ENCODE results near the gene GSTA4. TPM values are rescaled to one million over a fixed set of nuclear protein-coding genes. Genes with fewer than 3 reads are reported as not detected.
"Not testable (repeated sequence)": the region's sequence is repeated elsewhere in the genome, so short reads cannot be mapped to it uniquely, and the experiment has no call there.

GSTA4 gene
- total RNA-seq, 5 donors from 2014 or later (not counting 1 experiment from before 2014, with no cell fraction given) = 0.35 to 0.85 (median 0.65) TPM

- H3K4me1 Mint-ChIP-seq; H3K9me3 ChIP-seq; ATAC-seq (replicated peaks in 1 of 4); CTCF ChIA-PET; H3K4me3 ChIP-seq (ENCODE audit: control insufficient read depth in 1 of 2, extremely low read depth in 1 of 2, low read length in 1 of 2); H3K27ac Mint-ChIP-seq; H3K4me1 ChIP-seq (ENCODE audit: control insufficient read depth in 1 of 2, extremely low read depth in 1 of 2, insufficient read depth in 2 of 2, low read length in 2 of 2); H3K27ac ChIP-seq (ENCODE audit: low read length); H3K36me3 Mint-ChIP-seq; POLR2A ChIA-PET; H3K36me3 ChIP-seq (ENCODE audit: control insufficient read depth in 2 of 2, extremely low read depth in 1 of 2, insufficient read depth in 1 of 2, low read length in 1 of 2); H3K4me3 Mint-ChIP-seq; H3K9me3 Mint-ChIP-seq; H3K27me3 ChIP-seq (replicated peaks in 1 of 2; ENCODE audit: control insufficient read depth in 2 of 2, extremely low read depth in 1 of 2, insufficient read depth in 2 of 2, low read length in 1 of 2); DNase-seq: not testable (repeated sequence)
- WGBS (ENCODE audit: insufficient coverage) = 77% methylated on average over 10 of the region's 10 CpGs
- H3K27me3 Mint-ChIP-seq = peaks cover 1 to 11% of the 10 kb centered on the region in 2 donors
Observed at GRCh38 chr6:52961022-52961421, 34.1 kb downstream of the GSTA4 start.

DNA sequence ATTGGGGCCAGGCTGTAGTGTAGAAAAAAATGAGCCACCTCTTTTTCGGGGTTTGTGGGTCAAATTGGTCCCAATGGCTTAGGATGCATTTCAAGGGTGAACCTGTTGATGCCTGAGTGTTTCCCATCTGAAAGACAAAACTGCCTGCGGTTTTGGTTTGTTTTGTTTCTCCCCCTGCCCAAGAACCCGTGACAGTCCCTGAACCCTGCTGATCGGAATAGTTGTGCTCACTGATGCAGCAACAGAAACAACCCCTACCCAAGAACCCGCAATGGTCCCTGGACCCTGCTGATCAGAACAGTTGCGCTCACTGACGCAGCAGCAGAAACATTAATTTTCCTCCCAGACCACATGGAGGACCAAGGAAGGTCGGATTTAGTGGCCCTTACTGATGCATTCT, 34.9 kb downstream of the GSTA4 start:
- H3K36me3 Mint-ChIP-seq; DNase-seq; H3K9me3 ChIP-seq; H3K4me1 ChIP-seq (ENCODE audit: control insufficient read depth in 1 of 2, extremely low read depth in 1 of 2, insufficient read depth in 2 of 2, low read length in 2 of 2); H3K4me1 Mint-ChIP-seq; POLR2A ChIA-PET; CTCF ChIA-PET; H3K9me3 Mint-ChIP-seq; H3K27ac Mint-ChIP-seq; H3K36me3 ChIP-seq (ENCODE audit: control insufficient read depth in 2 of 2, extremely low read depth in 1 of 2, insufficient read depth in 1 of 2, low read length in 1 of 2); ATAC-seq (replicated peaks in 1 of 4); H3K27me3 ChIP-seq (replicated peaks in 1 of 2; ENCODE audit: control insufficient read depth in 2 of 2, extremely low read depth in 1 of 2, insufficient read depth in 2 of 2, low read length in 1 of 2); H3K27me3 Mint-ChIP-seq; H3K4me3 Mint-ChIP-seq; H3K27ac ChIP-seq (ENCODE audit: low read length); H3K4me3 ChIP-seq (ENCODE audit: control insufficient read depth in 1 of 2, extremely low read depth in 1 of 2, low read length in 1 of 2): not testable (repeated sequence)
- 77% methylated on average over 7 of the region's 8 CpGs for WGBS (ENCODE audit: insufficient coverage)

DNA sequence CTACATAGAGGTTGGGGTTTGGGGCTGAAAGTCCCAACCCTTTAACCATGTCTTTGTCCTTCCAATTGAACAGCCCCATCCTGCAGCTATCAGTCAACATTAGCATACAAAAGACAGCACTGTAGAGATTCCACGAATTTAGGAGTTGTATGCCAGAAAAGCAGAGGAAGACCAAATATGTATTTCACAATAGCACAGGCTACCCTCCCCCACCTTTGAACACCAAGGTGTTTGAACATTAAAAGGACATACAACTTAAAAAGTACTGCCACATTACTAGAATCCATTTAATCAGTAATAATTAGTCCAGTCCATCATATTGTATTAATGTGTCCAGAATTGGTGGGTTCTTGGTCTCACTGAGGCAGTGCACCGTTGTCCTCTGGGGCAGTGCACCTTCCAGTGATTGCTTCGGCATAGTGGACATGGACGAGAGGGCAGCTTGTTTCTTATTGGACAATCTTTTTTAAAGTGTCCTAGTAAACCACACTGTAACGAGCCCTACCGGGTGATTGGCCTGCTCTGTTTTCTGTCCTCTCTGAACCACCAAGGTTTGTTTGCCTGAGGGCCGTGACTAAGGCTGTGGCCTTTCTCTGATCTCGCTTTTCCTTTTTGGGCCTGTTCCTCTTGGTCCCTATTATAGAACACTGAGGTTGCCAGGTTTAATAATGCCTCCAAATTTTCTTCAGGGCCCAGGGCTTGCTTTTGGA, 36.4 kb downstream of the GSTA4 start:
- CTCF ChIA-PET = no interaction called here
- no peaks in the 10 kb centered on the region for H3K9me3 ChIP-seq
- H3K4me1 Mint-ChIP-seq = no peaks in the 10 kb centered on the region
- WGBS (ENCODE audit: insufficient coverage) = no CpG with 5 or more reads among the region's 8 CpGs
- H3K9me3 Mint-ChIP-seq = no peaks in the 10 kb centered on the region
- H3K36me3 ChIP-seq (ENCODE audit: control insufficient read depth in 2 of 2, extremely low read depth in 1 of 2, insufficient read depth in 1 of 2, low read length in 1 of 2) = no peaks in the 10 kb centered on the region
- no peaks in the 10 kb centered on the region for H3K36me3 Mint-ChIP-seq
- peaks cover 0 to 4% of the 10 kb centered on the region in 2 experiments for H3K27me3 ChIP-seq (replicated peaks in 1 of 2; ENCODE audit: control insufficient read depth in 2 of 2, extremely low read depth in 1 of 2, insufficient read depth in 2 of 2, low read length in 1 of 2)
- ATAC-seq (replicated peaks in 1 of 4) (no peak), DNase-seq (no peak)
- H3K4me3 Mint-ChIP-seq = no peak overlapping the region
- H3K27ac Mint-ChIP-seq = no peak overlapping the region
- H3K27ac ChIP-seq (ENCODE audit: low read length) = no peak overlapping the region
- H3K4me1 ChIP-seq (ENCODE audit: control insufficient read depth in 1 of 2, extremely low read depth in 1 of 2, insufficient read depth in 2 of 2, low read length in 2 of 2) = no peaks in the 10 kb centered on the region
- H3K27me3 Mint-ChIP-seq = peaks cover 1 to 12% of the 10 kb centered on the region in 2 donors
- POLR2A ChIA-PET = no interaction called here
- H3K4me3 ChIP-seq (ENCODE audit: control insufficient read depth in 1 of 2, extremely low read depth in 1 of 2, low read length in 1 of 2) = no peak overlapping the region

DNA sequence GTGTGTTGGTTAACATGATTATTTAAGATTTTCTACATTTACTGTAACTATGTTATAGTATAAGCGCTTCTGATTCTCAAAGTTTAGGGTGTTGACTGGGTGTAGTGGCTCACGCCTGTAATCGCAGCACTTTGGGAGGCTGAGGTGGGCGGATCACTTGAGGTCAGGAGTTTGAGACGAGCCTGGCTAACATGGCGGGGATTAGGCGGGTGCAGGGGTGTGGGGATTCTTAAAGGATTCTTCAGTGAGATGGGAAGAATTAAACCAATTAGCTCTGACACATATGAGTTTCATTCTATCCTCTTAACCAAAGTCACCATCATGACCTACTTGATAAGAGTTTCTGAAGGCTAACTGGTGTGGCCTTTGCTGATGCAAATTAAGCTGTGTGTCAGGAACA, 39.2 kb downstream of the GSTA4 start:
- H3K4me3 ChIP-seq (ENCODE audit: control insufficient read depth in 1 of 2, extremely low read depth in 1 of 2, low read length in 1 of 2) = no peak overlapping the region
- Mint-ChIP-seq H3K9me3 (no peaks in the 10 kb centered on the region), H3K4me1 (no peaks in the 10 kb centered on the region), H3K36me3 (no peaks in the 10 kb centered on the region), H3K27me3 (peaks cover 1 to 9% of the 10 kb centered on the region in 2 donors), H3K27ac (no peak overlapping the region), H3K4me3 (no peak overlapping the region)
- CTCF ChIA-PET = no interaction called here
- POLR2A ChIA-PET = no interaction called here
- H3K36me3 ChIP-seq (ENCODE audit: control insufficient read depth in 2 of 2, extremely low read depth in 1 of 2, insufficient read depth in 1 of 2, low read length in 1 of 2) = no peaks in the 10 kb centered on the region
- H3K27ac ChIP-seq (ENCODE audit: low read length) = no peak overlapping the region
- H3K27me3 ChIP-seq (replicated peaks in 1 of 2; ENCODE audit: control insufficient read depth in 2 of 2, extremely low read depth in 1 of 2, insufficient read depth in 2 of 2, low read length in 1 of 2) = no peaks in the 10 kb centered on the region
- H3K4me1 ChIP-seq (ENCODE audit: control insufficient read depth in 1 of 2, extremely low read depth in 1 of 2, insufficient read depth in 2 of 2, low read length in 2 of 2) = no peaks in the 10 kb centered on the region
- no CpG with 5 or more reads among the region's 7 CpGs for WGBS (ENCODE audit: insufficient coverage)
- ATAC-seq (replicated peaks in 1 of 4) (no peak), DNase-seq (no peak)
- no peaks in the 10 kb centered on the region for H3K9me3 ChIP-seq

GRCh38 chr6:52953911-52954839, 40.9 kb downstream of the GSTA4 start:
- Histone ChIP-seq H3K27ac (ENCODE audit: low read length) (no peak overlapping the region), H3K4me3 (ENCODE audit: control insufficient read depth in 1 of 2, extremely low read depth in 1 of 2, low read length in 1 of 2) (no peak overlapping the region), H3K4me1 (ENCODE audit: control insufficient read depth in 1 of 2, extremely low read depth in 1 of 2, insufficient read depth in 2 of 2, low read length in 2 of 2) (no peaks in the 10 kb centered on the region), H3K36me3 (ENCODE audit: control insufficient read depth in 2 of 2, extremely low read depth in 1 of 2, insufficient read depth in 1 of 2, low read length in 1 of 2) (no peaks in the 10 kb centered on the region), H3K9me3 (no peaks in the 10 kb centered on the region), H3K27me3 (replicated peaks in 1 of 2; ENCODE audit: control insufficient read depth in 2 of 2, extremely low read depth in 1 of 2, insufficient read depth in 2 of 2, low read length in 1 of 2) (no peaks in the 10 kb centered on the region)
- no peak overlapping the region for H3K27ac Mint-ChIP-seq
- H3K9me3 Mint-ChIP-seq = no peaks in the 10 kb centered on the region
- ATAC-seq (replicated peaks in 1 of 4) (no peak), DNase-seq (no peak)
- peaks cover 1 to 6% of the 10 kb centered on the region in 2 donors for H3K27me3 Mint-ChIP-seq
- H3K36me3 Mint-ChIP-seq = no peaks in the 10 kb centered on the region
- ChIA-PET CTCF (no interaction called here), POLR2A (no interaction called here)
- no peak overlapping the region for H3K4me3 Mint-ChIP-seq
- H3K4me1 Mint-ChIP-seq = no peaks in the 10 kb centered on the region
- no CpG with 5 or more reads among the region's 6 CpGs for WGBS (ENCODE audit: insufficient coverage)

DNA sequence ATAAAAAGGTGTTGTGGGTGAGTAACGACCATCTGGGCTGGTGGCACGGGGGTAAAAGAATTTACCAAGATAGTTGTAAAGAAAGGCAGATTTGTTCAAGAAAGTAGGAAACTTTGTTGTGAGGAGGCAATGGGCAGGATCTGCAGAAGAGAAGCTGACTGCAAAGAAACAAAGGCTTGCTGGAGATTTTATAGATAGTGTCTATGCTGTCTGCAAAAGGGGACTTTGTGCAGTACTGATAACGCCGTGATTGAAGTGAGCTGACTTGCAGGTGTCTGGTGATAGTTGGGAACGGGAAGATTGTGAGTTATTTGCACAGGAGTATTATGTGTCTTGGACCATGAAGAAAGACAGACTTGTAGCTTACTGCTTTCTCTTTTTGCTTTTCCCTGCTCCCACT, 48.8 kb downstream of the GSTA4 start:
- WGBS (ENCODE audit: insufficient coverage) = 7% methylated on average over 4 of the region's 5 CpGs
- H3K27ac Mint-ChIP-seq = no peak overlapping the region
- H3K9me3 Mint-ChIP-seq = no peaks in the 10 kb centered on the region
- Histone ChIP-seq H3K36me3 (ENCODE audit: control insufficient read depth in 2 of 2, extremely low read depth in 1 of 2, insufficient read depth in 1 of 2, low read length in 1 of 2) (no peaks in the 10 kb centered on the region), H3K27me3 (replicated peaks in 1 of 2; ENCODE audit: control insufficient read depth in 2 of 2, extremely low read depth in 1 of 2, insufficient read depth in 2 of 2, low read length in 1 of 2) (peaks cover 0 to 22% of the 10 kb centered on the region in 2 experiments), H3K4me3 (ENCODE audit: control insufficient read depth in 1 of 2, extremely low read depth in 1 of 2, low read length in 1 of 2) (no peak overlapping the region), H3K4me1 (ENCODE audit: control insufficient read depth in 1 of 2, extremely low read depth in 1 of 2, insufficient read depth in 2 of 2, low read length in 2 of 2) (no peaks in the 10 kb centered on the region), H3K9me3 (no peaks in the 10 kb centered on the region), H3K27ac (ENCODE audit: low read length) (no peak overlapping the region)
- H3K36me3 Mint-ChIP-seq = no peaks in the 10 kb centered on the region
- ChIA-PET POLR2A (no interaction called here), CTCF (interaction anchor here in 1 of 2 donors (0.5 kb wide), 1 partner anchor 53 kb away, joined by 3 read pairs; no protein-coding TSS in a partner anchor)
- H3K27me3 Mint-ChIP-seq = peaks cover 15 to 20% of the 10 kb centered on the region in 2 donors
- peaks cover 6 to 10% (median 6%) of the 10 kb centered on the region in 3 donors for H3K4me1 Mint-ChIP-seq
- DNase-seq (no peak), ATAC-seq (replicated peaks in 1 of 4) (no peak)
- no peak overlapping the region for H3K4me3 Mint-ChIP-seq

All from T-cell (primary cell).